ENCODE results near the gene F8.

The F8 gene

DNA sequence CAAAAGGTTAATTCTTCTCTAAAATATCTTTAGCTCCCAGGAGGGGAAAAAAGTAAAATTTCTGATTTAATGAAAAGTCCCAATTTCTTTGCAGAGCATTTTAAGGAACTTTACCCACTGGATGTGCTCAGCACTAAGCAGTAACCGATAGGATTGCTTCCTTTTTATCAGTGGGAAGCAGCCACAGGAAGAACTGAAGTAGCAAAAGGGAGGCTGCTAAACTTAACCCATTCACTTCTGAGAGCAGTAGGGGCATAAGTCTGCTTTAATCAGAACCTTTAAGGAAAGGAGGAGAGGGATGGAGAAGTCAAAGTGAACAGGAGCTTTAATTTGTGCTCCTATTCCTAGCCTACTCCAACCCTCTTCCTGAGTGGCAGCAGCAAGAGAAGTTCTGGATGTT lies at the start of gene F8:
Gene F8, minus strand, starts transcription at position 139 of the 400 bp plus-strand sequence. CDS start 171 bp downstream, outside the sequence.
- no peak for DNase-seq

DNA sequence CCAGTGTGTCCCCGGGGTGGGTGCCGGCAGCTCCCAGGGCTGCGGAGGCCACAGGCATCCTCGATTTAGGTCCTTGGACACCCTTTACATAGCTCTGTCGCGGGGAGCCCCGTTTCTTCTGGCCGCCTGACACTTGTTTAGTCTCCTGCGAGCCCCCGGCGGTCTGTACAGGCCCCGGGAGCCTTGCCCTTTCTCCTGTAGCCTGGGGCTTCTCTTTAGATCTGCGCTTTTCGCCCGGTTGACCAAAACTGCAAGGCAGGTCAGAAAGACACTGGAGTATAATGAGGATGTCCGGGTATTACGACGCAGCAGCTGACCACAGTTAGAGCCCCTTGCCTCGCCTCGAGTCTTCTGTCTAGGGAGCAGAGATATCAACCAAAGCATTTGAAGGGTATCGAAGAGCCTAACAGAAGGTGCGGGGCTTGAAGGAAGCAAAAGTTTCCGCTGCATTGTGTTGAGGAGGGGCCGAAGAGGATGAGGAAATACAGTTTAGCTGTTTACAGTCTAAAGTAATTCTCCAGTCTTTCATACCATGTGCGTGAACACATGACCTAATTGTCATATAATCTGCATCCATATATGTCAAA lies 49.3 kb upstream of the F8 start:
- DNase-seq: no peak

- peak; percentile 94 for DNase-seq
Measured at GRCh38 chrX:155070975-155071693, 48.6 kb upstream of the F8 start, which contains the start of the genes BRCC3, CMC4 and MTCP1. Gene BRCC3, plus strand, starts transcription at chrX:155071508. Its CDS starts 20 bp downstream, at chrX:155071528. Gene CMC4, minus strand, starts transcription at chrX:155071136. Its CDS starts 7,113 bp downstream, at chrX:155064023. Gene MTCP1, minus strand, starts transcription at chrX:155071136. Its CDS starts 5,126 bp downstream, at chrX:155066010.

DNA sequence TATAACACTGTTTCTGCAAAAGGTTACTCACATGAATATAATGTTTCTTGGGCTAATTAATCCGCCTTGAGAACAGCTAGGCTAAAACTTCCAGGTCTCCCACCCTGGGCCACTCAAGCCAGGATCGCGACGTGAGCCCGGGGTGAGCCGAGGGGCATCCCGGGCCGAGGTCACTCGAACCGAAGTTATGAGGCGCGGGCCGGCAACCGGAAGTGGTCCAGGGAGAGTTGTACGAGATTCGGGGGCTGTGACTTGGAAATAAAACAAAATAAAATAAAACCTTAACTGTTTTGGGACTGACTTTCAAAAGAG lies 48.1 kb upstream of the F8 start:
- no peak for DNase-seq

GRCh38 chrX:155070038-155070437 lies 47.5 kb upstream of the F8 start:
- no peak for DNase-seq

- no peak for DNase-seq
Measured at GRCh38 chrX:155069414-155069813, 46.9 kb upstream of the F8 start.

GRCh38 chrX:155068165-155068564 lies 45.6 kb upstream of the F8 start:
- DNase-seq: no peak

DNA sequence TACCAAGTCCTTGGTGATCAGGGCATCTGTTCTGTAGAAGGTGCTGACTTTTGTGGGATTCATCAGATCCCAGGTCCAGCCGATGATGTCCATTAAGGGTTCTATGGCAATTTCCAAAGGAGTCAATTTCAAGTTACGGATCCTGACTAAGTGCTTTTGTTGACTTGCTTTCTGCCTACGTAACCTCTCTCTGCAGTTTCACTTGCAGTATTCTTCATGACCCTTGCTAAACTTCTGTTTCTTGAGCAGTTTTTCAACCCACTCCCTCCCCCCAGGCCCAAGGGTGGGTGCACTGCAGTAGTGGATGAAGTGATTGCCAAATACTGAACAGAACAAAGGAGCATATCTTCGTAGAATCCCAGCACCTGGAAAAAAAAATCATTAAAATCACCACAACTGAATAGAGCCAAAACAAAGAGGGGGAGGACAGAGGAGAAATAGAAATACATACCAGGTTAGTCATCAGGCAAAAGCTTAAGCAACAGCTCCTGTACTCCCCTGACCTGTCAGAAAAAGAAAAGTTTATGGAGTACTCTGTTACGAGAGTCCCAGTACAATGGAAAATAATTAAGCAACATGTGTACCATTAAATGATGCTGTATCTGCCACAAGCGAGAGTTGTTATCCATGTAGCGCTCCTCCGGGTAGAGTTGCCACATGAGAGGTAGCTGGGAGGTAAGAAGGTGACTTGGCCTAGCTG lies 42.7 kb upstream of the F8 start:
- DNase-seq: no peak

DNA sequence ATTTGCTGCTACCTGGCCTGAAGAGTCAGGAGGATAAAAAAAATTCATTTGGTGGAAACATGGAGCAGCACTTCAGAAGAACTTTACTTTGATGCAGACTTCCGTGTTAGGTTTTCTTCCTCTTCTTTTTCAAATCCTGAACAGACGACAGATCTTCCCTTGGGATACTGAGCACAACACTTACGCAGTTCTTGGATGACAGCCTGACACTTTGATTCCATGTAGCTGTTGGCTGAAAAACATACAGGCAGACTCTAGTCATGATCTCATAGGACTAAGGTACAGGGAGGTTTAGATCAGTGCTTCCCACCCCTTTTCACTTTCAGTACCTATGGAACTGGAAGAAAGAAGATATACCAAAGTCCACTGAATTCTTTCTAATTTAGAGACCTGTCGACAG lies 39.2 kb upstream of the F8 start:
- DNase-seq: no peak

- DNase-seq: peak; percentile 54
Measured at GRCh38 chrX:155056877-155057792, 34.6 kb upstream of the F8 start.

GRCh38 chrX:155056471-155056870 lies 33.9 kb upstream of the F8 start:
- DNase-seq: no peak

GRCh38 chrX:155055494-155055893 lies 33.0 kb upstream of the F8 start:
- DNase-seq: no peak

DNA sequence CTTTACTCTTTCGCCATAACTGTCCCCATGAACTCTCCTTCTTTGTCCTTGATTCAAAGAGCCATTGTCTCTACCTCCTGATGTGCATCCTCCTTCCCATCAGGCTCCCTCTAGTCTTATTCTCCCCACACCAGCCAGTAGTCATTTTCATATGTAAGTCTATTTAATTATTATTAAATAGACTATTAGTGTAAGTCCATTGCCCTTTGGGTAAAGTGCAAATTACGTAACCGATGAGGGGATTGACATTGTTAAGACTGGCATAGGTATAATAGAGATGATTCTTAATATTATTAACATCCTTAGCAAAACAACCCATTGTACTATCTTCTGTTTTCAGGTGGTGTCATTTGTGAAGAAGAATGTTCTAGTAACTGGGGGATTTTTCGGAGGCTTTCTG lies 31.7 kb upstream of the F8 start:
- no peak for DNase-seq

DNA sequence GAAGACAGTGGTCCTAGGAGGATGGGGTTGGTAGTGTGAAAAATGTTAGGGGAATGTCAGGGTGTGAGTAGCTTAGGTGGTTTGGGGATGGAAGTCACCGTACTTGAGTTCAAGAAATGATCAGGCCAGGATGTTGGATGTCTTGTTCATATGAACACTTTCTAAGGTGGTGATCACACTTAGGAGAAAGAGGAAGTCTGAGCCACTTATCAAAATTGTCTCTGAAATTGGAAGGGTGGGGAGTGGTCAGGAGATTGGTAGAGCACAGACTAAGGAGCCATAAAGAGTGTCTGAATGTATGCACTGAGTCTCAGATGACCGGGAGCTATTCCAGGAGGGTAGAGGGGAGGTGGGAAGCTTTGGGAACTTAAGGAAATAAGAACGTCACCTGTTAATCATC lies 31.1 kb upstream of the F8 start:
- no peak for DNase-seq

GRCh38 chrX:155052738-155053498 lies 30.4 kb upstream of the F8 start:
- DNase-seq: no peak

GRCh38 chrX:155048977-155049619 lies 26.6 kb upstream of the F8 start:
- peak; percentile 32 for DNase-seq

- DNase-seq: no peak
Measured at GRCh38 chrX:155046811-155047528, 24.4 kb upstream of the F8 start.

DNA sequence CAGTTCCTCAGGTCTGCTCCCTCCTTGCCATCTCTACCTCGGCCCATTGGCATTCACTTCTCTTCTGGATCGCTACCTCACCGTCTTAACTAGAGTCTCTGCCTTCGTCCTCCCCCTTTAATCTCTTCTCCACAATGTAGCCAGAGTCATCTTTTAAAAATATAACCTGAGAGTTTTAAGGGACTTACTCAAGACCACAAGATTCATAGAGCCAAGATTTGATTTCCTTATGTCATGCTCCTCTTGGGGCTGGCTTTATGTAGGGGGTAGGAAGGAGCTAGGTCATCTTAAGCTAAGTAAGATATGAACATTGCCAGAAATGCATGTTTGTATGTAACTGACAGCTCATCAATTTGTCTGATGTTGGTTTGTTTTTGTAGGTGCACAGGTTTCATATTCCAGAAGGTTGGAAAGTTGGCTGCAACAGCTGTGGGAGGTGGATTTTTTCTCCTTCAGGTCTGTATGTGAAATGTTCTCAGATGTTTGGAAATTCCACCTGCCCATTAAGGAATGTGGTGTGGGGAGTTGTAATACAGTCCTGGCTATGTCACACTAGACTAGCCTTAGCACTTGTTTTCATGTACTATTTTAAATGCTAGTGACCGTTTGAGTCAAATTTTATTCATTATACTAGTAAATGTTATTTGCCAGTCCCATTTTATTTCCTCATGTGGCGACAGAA lies 23.7 kb upstream of the F8 start:
- no peak for DNase-seq

GRCh38 chrX:155035688-155036087 lies 13.2 kb upstream of the F8 start:
- no peak for DNase-seq

DNA sequence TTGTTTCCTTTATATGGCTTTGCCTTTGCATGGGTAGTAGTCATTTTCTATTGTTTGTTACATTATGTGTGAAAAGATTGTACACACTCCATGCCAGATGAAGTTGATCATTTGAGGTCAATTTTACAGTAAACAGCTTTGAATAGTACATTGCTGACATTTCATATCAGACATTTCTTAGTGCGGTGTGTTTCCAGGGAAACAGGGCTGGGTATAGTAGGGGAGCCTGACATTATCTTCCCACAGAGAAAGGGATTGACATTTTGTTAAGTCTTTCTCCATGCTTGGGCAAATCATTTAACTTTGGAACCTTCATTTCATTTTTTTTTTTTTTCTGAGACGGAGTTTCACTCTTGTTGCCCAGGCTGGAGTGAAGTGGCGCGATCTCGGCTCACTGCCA lies 9.1 kb upstream of the F8 start:
- DNase-seq: no peak
